Non-pigmented ciliary epithelial cell (primary cell): ENCODE data around the gene ACO1.
"Not testable (repeated sequence)": the region's sequence is repeated elsewhere in the genome, so short reads cannot be mapped to it uniquely, and the experiment has no call there.

Experiments used
- DNase-seq: peaks from one replicate; pipeline ENCODE4 v3.0.0-alpha.2; 2010; ENCODE audit warnings: low read depth

The ACO1 gene

GRCh38 chr9:32384364-32385151 is at the start of gene ACO1:
Gene ACO1 (plus strand): TSS chr9:32384643. CDS start chr9:32405507, 20,864 bp downstream.
- no peak for DNase-seq

DNA sequence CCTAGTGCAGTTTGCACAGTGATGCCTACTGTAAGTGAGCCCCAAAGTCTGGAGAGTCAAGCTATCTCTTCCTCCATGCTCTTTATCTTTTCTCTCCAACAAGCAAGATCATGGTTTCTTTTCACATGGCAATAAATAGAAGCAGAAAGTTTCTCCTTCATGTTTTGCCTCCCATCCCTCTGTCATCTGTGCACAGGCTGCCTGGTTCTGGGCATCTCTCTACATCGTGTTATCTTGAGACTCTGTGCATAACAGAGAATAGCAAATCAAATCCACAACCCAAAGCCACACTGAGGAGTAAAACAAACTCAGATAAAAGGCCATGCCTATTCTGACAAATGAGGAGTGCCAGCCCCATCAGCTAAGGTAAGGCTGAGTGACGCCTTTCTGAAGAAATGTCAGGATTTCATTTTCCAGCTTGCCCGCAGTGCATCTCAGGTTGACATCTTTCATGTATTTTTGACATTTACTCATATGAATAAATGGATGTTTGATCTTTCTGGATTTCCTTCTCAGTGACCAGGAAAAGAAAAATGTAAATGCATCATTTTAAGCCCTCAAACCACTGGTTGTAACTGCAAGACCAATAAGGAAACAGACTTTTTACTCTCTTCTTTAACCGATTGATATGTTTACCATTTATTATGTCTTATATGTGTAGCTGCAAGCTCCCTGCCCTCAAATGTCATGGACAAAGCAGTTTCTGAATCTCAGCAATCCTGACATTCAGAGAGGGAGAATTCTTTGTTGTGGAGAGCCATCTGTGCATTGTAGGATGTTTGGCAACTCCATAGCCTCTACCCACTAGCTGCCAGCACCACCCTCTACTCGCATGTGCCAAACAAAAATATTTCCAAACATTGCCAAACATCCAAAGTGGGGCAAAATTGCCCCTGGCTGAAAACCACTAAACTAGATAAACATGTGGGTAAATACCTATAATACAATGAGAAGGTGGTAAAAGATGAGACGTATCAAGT is 49.2 kb upstream of the ACO1 start:
- DNase-seq: no peak

DNA sequence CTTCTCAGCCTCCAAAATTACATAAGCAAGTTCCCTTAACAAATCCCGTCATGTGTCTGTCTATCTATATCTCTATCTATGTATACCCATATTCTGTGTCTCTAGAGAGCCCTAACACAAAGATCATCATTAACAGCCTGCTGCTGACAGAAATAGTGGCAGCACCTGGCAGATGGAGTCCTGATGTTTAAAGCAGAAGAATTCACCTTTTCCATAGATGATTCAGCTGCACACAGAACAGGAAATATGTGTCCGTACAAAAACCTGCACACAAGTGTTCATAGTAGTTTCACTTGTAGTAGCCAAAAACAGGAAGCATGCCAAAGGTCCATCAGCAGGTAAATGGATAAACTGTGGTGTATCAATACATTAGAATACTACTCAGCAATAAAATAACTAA is 45.0 kb upstream of the ACO1 start:
- no peak for DNase-seq

GRCh38 chr9:32340361-32340760 is 44.1 kb upstream of the ACO1 start:
- no peak for DNase-seq

GRCh38 chr9:32344551-32345182 is 39.8 kb upstream of the ACO1 start:
- no peak for DNase-seq

- no peak for DNase-seq
Measured at GRCh38 chr9:32345243-32345642, 39.2 kb upstream of the ACO1 start.

GRCh38 chr9:32347571-32347970 is 36.9 kb upstream of the ACO1 start:
- DNase-seq: no peak

GRCh38 chr9:32348106-32348695 is 36.2 kb upstream of the ACO1 start:
- DNase-seq: no peak

DNA sequence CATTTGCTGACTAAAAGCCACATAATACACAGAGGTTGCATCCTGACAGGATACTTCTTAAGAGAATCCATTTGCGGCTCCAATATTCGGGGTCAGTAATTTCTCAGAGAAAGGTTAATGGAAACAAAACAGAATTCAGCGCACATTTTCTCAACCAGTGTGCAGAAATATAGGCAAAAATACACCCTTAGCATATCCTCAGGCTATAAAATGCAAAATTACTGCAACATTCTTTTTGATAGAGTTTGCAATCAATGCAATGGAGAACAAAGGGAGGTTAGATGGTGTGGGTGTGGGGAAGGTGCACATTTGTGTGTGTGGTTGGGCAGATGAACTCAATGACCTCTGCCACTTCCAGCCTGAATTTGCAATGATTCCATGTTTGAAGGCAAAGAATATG is 35.4 kb upstream of the ACO1 start:
- no peak for DNase-seq

GRCh38 chr9:32350682-32351081 is 33.8 kb upstream of the ACO1 start:
- DNase-seq: no peak

DNA sequence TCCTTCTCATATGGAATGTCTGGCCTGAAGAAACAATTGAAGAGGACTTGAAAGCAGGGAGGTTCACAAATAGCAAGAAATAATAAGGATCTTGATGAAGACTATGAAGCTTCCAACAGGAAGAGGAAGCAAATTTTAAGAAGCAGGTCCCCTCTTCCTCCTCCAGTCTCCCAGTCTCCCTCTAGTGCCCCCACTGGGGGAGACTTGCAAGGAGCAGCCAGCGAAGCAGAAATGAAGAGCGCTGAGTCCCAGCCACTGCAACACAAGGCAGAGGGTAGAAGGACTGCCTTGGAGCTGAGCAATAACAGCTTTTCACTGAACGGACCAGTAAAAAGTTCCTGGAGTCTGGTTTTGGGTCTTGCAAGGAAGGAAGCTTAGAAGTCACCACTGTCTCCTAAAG is 32.6 kb upstream of the ACO1 start:
- DNase-seq: no peak

GRCh38 chr9:32353476-32353875 is 31.0 kb upstream of the ACO1 start:
- not testable (repeated sequence) for DNase-seq

- DNase-seq: no peak
Measured at GRCh38 chr9:32359452-32359851, 25.0 kb upstream of the ACO1 start.

GRCh38 chr9:32360983-32361673 is 23.3 kb upstream of the ACO1 start:
- no peak for DNase-seq

DNA sequence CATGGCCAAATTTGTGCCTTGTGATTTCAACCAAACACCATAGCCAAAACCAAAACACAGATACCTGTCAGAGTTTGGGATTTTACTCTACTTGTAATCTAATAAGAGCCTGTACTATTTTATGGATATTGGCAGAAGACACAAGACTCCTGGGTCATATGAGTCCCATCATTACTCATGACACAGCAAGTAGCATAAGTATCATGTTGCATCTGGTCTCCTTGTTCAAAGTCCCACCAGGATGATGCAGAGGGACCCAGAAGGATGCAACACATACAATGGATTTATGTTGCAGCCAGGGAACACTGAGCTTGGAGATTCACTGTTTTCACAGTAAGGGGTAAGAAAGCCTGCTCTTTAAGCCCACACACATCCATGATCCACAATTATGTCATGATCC is 13.2 kb upstream of the ACO1 start:
- no peak for DNase-seq

DNA sequence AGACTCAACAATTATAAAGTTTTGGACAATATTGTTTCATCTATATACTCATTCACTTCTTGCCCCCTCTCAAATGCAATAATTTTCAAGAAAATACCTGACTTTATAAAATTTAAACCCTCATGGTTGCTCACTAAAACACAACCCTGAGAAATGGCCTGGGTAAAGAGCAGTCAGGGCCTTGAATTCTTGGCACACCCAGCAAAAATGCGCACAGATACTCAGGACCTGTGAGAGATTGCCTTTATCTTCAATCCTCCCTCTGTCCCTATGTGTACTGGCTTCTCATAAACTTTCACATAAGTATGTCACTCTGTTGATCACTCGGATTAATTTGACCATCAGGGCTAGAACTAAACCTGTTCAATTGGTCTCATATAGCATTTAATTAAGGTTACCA is 12.8 kb upstream of the ACO1 start:
- no peak for DNase-seq

GRCh38 chr9:32376285-32376684 is 8.2 kb upstream of the ACO1 start:
- DNase-seq: no peak

DNA sequence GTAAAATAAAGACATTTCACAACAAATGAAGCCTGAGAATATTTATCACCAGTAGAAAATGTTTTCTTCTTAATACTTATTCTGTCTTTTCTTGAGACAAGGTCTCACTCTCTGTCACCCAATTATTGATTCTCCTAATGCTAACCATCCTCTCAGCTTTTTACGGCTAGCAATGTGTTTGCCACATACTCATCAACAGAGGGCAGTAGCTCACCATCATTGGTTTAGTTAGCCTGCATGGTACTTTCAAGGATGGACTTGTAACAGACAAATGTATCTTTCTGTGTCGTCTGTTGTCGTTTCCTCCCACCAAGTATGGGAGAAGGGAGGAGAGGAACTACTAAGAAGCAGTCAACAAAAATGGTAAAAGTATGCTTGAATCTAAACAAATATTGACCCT is 5.9 kb upstream of the ACO1 start:
- DNase-seq: peak; percentile 50

GRCh38 chr9:32378993-32379729 is 5.3 kb upstream of the ACO1 start:
- peak; percentile 59 for DNase-seq

DNA sequence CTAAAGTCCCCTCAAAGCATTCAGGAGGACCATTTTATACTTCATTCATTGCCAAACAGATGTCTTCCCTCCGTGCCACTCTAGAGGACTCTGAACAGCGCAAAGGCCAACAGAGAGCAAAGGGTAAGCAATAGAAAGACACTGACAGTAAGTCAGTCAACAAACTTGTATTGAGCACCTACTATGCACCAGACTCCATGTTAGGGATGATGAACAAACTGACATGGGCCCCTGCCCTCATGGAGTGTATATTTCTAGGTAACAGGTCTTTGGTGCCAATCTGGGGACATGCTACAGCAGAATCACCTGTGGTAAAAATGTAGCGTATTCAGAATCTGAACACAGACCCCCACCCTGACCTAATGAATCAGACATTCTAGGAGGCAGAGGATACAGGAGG is 3.5 kb upstream of the ACO1 start:
- no peak for DNase-seq
